Astrocyte (in vitro differentiated cells and primary cell): ENCODE results near the gene ABCG8. TPM values are rescaled to one million over a fixed set of nuclear protein-coding genes. Genes with fewer than 3 reads are reported as not detected.
A peak's percentile ranks its signal among the peaks of the same experiment; 100 is the strongest.

Experiments
- DNase-seq: peaks from one replicate; pipeline ENCODE4 v3.0.0-alpha.2; 2010; ENCODE audit warnings: low read depth
- FAIRE-seq: peaks from 2 replicates; lab custom pipeline; 2011; peaks lifted over from hg19 to GRCh38; lab: Jason Lieb, UNC
- H2AFZ ChIP-seq: 2 replicates; pipeline ENCODE4 v1.6.0; 2012; ENCODE audit warnings: low read depth, low read length, inconsistent platforms
- H3K27ac ChIP-seq: 2 replicates; pipeline ENCODE4 v1.5.1; 2011; ENCODE audit warnings: low read depth, low read length, inconsistent platforms
- H3K27me3 ChIP-seq: 2 replicates; pipeline ENCODE4 v1.6.0; 2011; ENCODE audit warnings: low read length, inconsistent platforms; ENCODE audit not compliant: insufficient read depth
- H3K36me3 ChIP-seq: 2 replicates; pipeline ENCODE4 v1.5.1; 2011; ENCODE audit warnings: low read length, inconsistent platforms; ENCODE audit not compliant: insufficient read depth
- H3K4me1 ChIP-seq: 2 replicates; pipeline ENCODE4 v1.5.1; 2011; ENCODE audit warnings: low read length, inconsistent platforms; ENCODE audit not compliant: insufficient read depth
- H3K4me2 ChIP-seq: 2 replicates; pipeline ENCODE4 v1.6.0; 2012; ENCODE audit warnings: low read length, inconsistent platforms
- H3K4me3 ChIP-seq: 2 replicates; pipeline ENCODE4 v1.5.1; 2011; ENCODE audit warnings: low read depth, mild to moderate bottlenecking, low read length, inconsistent platforms; ENCODE audit not compliant: insufficient read depth
- H3K79me2 ChIP-seq: 2 replicates; pipeline ENCODE4 v1.6.0; 2012; ENCODE audit warnings: mild to moderate bottlenecking, low read length, inconsistent platforms; ENCODE audit not compliant: insufficient read depth
- H3K9ac ChIP-seq: 2 replicates; pipeline ENCODE4 v1.6.0; 2012; ENCODE audit warnings: mild to moderate bottlenecking, low read length, inconsistent platforms
- H3K9me3 ChIP-seq: 2 replicates; pipeline ENCODE4 v1.5.1; 2012; ENCODE audit warnings: low read depth, mild to moderate bottlenecking, low read length, inconsistent platforms; ENCODE audit not compliant: insufficient read depth
- H4K20me1 ChIP-seq: 2 replicates; pipeline ENCODE4 v1.6.0; 2012; ENCODE audit warnings: low read length, inconsistent platforms; ENCODE audit not compliant: insufficient read depth
- H3K27ac Mint-ChIP-seq: one replicate; pipeline ENCODE4 v1.8.0; 2021; ENCODE audit warnings: mild to moderate bottlenecking, mixed read lengths; ENCODE audit not compliant: unreplicated experiment
- H3K27me3 Mint-ChIP-seq: one replicate; pipeline ENCODE4 v1.8.0; 2021; ENCODE audit warnings: low read depth, mixed read lengths; ENCODE audit not compliant: unreplicated experiment
- H3K36me3 Mint-ChIP-seq: one replicate; pipeline ENCODE4 v1.8.0; 2021; ENCODE audit warnings: low read depth, mixed read lengths; ENCODE audit not compliant: unreplicated experiment
- H3K4me1 Mint-ChIP-seq: one replicate; pipeline ENCODE4 v1.8.0; 2021; ENCODE audit warnings: low read depth, mixed read lengths; ENCODE audit not compliant: unreplicated experiment
- H3K4me3 Mint-ChIP-seq: one replicate; pipeline ENCODE4 v1.8.0; 2021; ENCODE audit warnings: mild to moderate bottlenecking, moderate library complexity, mixed read lengths; ENCODE audit not compliant: unreplicated experiment
- H3K9me3 Mint-ChIP-seq: one replicate; pipeline ENCODE4 v1.8.0; 2021; ENCODE audit warnings: mild to moderate bottlenecking, mixed read lengths; ENCODE audit not compliant: unreplicated experiment
- CTCF ChIP-seq: IDR thresholded peaks from 2 replicates; pipeline ENCODE4 v1.5.1; 2011; ENCODE audit warnings: low read depth, mild to moderate bottlenecking, inconsistent platforms, low read length, moderate library complexity; ENCODE audit not compliant: insufficient read depth
- EZH2 ChIP-seq: IDR thresholded peaks from 2 replicates; pipeline ENCODE4 v1.6.1; 2012; ENCODE audit warnings: mild to moderate bottlenecking, low read length, inconsistent platforms; ENCODE audit not compliant: insufficient read depth
- total RNA-seq: library from RNA; stranded (reverse); gene quantifications from 2 replicates; pipeline ENCODE4 v1.2.1, GENCODE V29; 2021

The ABCG8 gene
- total RNA-seq, 1 donor from 2014 or later = not detected

DNA sequence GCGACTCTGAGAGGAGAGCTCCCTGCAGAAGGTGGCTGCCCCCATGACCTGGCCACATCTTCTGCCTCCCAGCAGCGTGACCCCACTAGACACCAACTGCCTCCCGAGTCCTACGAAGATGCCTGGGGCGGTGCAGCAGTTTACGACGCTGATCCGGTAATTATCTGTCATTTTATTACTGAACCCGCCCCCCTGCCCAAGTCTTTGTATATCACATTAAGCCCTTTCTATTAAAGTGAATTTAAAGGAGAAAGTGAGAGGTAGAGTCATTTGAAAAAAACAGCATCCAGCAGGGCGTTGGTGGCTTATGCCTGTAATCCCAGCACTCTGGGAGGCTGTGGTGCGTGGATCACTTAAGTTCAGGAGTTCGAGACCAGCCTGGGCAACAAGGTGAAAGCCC is 33.4 kb downstream of the ABCG8 start:
- no peak for DNase-seq
- Histone ChIP-seq H3K27ac (no peak overlapping the region), H3K4me1 (no peaks in the 10 kb centered on the region), H3K36me3 (no peaks in the 10 kb centered on the region), H3K9me3 (no peaks in the 10 kb centered on the region), H3K27me3 (peaks cover 31% of the 10 kb centered on the region), H3K9ac (no peak overlapping the region), H3K4me3 (no peak overlapping the region), H2AFZ (no peak overlapping the region), H4K20me1 (no peaks in the 10 kb centered on the region), H3K79me2 (no peaks in the 10 kb centered on the region), H3K4me2 (no peak overlapping the region)
- Mint-ChIP-seq H3K4me1 (no peaks in the 10 kb centered on the region), H3K4me3 (no peak overlapping the region), H3K27me3 (peaks cover 84% of the 10 kb centered on the region), H3K9me3 (peaks cover 16% of the 10 kb centered on the region), H3K27ac (no peak overlapping the region), H3K36me3 (no peaks in the 10 kb centered on the region)
- FAIRE-seq = no peak
- no peak for TF ChIP-seq CTCF
- TF ChIP-seq EZH2 = no peak

GRCh38 chr2:43874776-43875451 is 36.1 kb downstream of the ABCG8 start:
- H3K36me3 Mint-ChIP-seq = no peaks in the 10 kb centered on the region
- Histone ChIP-seq H3K9ac (no peak overlapping the region), H3K27ac (no peak overlapping the region), H4K20me1 (no peaks in the 10 kb centered on the region), H3K9me3 (no peaks in the 10 kb centered on the region), H3K36me3 (no peaks in the 10 kb centered on the region), H3K79me2 (no peaks in the 10 kb centered on the region), H3K4me3 (no peak overlapping the region), H3K4me2 (no peak overlapping the region), H3K4me1 (no peaks in the 10 kb centered on the region), H3K27me3 (peaks cover 11% of the 10 kb centered on the region), H2AFZ (no peak overlapping the region)
- H3K27me3 Mint-ChIP-seq = peaks cover 64% of the 10 kb centered on the region
- no peaks in the 10 kb centered on the region for H3K4me1 Mint-ChIP-seq
- H3K27ac Mint-ChIP-seq = no peak overlapping the region
- no peak for DNase-seq
- FAIRE-seq = no peak
- no peak overlapping the region for H3K4me3 Mint-ChIP-seq
- TF ChIP-seq EZH2 = no peak
- TF ChIP-seq CTCF = no peak
- peaks cover 13% of the 10 kb centered on the region for H3K9me3 Mint-ChIP-seq

DNA sequence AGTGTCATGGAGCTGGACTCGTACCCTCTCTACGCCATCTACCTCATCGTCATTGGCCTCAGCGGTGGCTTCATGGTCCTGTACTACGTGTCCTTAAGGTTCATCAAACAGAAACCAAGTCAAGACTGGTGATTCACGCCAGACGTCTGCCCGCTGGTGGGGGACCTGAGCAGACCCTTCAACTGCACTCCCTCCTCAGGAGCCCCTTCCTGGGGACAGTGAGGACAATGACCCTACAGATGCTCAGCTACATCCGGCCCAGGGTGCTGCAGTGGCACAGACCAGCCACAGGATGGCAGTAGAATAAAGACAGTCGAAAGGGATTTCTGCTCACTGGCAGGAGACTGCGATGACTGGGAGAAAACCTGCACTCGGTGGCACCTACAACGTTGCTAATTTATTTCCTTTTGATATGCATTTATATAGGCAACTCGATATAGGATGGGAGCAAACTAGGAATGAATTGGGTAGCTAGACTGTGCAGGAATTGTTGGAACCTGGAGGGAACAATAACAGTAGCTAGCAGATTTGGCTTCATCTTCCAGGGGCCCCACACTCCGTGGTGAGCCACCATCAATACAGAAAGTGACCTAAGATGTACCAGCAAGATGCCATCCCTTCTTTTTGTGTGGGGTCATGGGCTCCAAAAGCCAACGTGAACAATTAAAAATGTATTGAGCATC is 39.2 kb downstream of the ABCG8 start:
- no peak overlapping the region for H3K4me3 ChIP-seq
- H3K4me2 ChIP-seq = peak overlapping the region; percentile 15
- no peaks in the 10 kb centered on the region for H4K20me1 ChIP-seq
- FAIRE-seq = peak; percentile 68
- H3K4me1 ChIP-seq = no peaks in the 10 kb centered on the region
- no peaks in the 10 kb centered on the region for H3K79me2 ChIP-seq
- no peaks in the 10 kb centered on the region for H3K4me1 Mint-ChIP-seq
- DNase-seq = peak; percentile 42
- H3K36me3 ChIP-seq = no peaks in the 10 kb centered on the region
- peaks cover under 1% of the 10 kb centered on the region for H3K27me3 ChIP-seq
- no peak overlapping the region for H3K4me3 Mint-ChIP-seq
- no peak overlapping the region for H3K9ac ChIP-seq
- H3K36me3 Mint-ChIP-seq = peaks cover 2% of the 10 kb centered on the region
- peak overlapping the region; percentile 42 for H2AFZ ChIP-seq
- no peaks in the 10 kb centered on the region for H3K9me3 ChIP-seq
- H3K27ac ChIP-seq = no peak overlapping the region
- H3K9me3 Mint-ChIP-seq = no peaks in the 10 kb centered on the region
- H3K27ac Mint-ChIP-seq = no peak overlapping the region
- TF ChIP-seq EZH2 = no peak
- peak; percentile 98 for TF ChIP-seq CTCF
- peaks cover 35% of the 10 kb centered on the region for H3K27me3 Mint-ChIP-seq
